ENCODE measurements around the gene ANKRD39. TPM values are rescaled to one million over a fixed set of nuclear protein-coding genes. Genes with fewer than 3 reads are reported as not detected.

Gene ANKRD39
- total and polyA plus RNA-seq, 2 donors: 10.0 to 14.2 TPM

DNA sequence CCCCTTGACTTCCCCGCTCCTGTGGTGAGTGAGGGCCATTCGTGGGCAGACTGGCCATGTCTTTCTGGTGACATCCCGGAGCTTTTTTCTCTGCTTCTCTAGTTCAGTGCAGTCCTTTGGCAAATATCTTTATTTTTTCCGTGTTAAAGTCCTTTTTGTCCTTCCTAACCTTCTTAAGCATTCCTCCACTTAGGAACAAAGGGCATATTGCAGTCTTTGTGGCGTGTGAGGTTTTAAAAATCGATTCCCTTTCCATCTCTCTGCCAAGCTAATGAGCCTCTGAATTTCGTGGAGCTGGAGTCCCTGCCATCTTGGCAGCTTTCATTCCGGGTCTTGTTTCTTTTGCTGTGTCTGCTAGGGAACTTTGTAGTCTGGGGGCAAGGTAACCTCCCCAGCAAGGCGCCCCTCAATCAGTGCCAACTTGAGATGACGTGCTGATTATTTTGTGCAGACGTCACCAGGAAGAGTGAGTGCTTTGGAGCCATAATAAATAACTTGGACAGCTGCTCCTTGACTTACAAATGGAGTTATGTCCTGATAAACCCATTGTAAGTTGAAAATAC is 36.6 kb downstream of the ANKRD39 start:
- no peak overlapping the region for H3K4me3 ChIP-seq (ENCODE audit: low read length in 2 of 2)
- H3K4me1 ChIP-seq (ENCODE audit: control insufficient read depth in 2 of 2, insufficient read depth in 2 of 2, low read length in 2 of 2): peaks cover 24 to 46% of the 10 kb centered on the region in 2 donors
- peaks cover 0 to 3% of the 10 kb centered on the region in 2 donors for H3K9me3 ChIP-seq (ENCODE audit: control insufficient read depth in 2 of 2, insufficient read depth in 1 of 2, low read length in 1 of 2)
- DNase-seq (ENCODE audit: low read depth in 6 of 9, low spot score in 9 of 9): no peak
- no peak overlapping the region for H3K27ac ChIP-seq (ENCODE audit: low read depth in 1 of 2, low read length in 1 of 2)
- no peaks in the 10 kb centered on the region for H3K27me3 ChIP-seq (ENCODE audit: control insufficient read depth in 2 of 2, insufficient read depth in 1 of 2, low read length in 1 of 2)
- WGBS: 95% methylated on average over 11 of the region's 11 CpGs
- peaks cover 30 to 56% of the 10 kb centered on the region in 2 donors for H3K36me3 ChIP-seq (ENCODE audit: control insufficient read depth in 2 of 2, insufficient read depth in 2 of 2, low read length in 1 of 2)

DNA sequence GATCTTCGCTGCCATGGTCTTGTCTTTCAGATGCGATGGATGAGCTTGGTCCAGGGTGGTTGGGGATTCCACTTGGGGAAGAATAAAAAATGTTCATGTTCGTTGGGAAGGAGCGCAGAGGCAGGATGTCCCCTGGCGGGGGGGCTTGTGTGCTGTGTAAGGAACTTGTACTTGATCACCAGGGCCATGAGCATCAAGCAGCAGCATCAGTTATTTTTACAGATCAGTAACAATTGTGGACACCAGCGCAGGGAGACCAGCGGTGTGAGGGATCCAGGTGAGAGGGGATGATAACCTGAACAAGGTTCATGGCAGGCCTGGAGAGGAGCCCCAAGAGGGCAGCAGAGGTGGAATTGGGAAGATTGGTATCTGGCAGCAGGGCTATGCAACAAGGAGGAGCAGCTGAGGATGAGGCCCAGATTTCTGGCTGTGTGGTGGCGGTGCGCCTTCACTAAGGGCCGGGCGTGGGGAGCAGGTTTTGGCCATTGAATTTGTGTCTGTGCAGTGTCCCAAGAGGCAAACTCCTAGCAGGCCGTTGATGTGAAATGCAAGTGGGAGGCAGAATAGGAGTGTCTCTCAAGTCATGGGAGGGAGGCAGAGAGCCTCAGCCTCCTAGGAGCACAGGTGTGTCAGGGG is 37.8 kb downstream of the ANKRD39 start:
- 95% methylated on average over 12 of the region's 12 CpGs for WGBS
- DNase-seq (ENCODE audit: low read depth in 6 of 9, low spot score in 9 of 9): no peak
- Histone ChIP-seq H3K27me3 (ENCODE audit: control insufficient read depth in 2 of 2, insufficient read depth in 1 of 2, low read length in 1 of 2) (no peaks in the 10 kb centered on the region), H3K27ac (ENCODE audit: low read depth in 1 of 2, low read length in 1 of 2) (no peak overlapping the region), H3K36me3 (ENCODE audit: control insufficient read depth in 2 of 2, insufficient read depth in 2 of 2, low read length in 1 of 2) (peaks cover 18 to 46% of the 10 kb centered on the region in 2 donors), H3K4me3 (ENCODE audit: low read length in 2 of 2) (no peak overlapping the region), H3K9me3 (ENCODE audit: control insufficient read depth in 2 of 2, insufficient read depth in 1 of 2, low read length in 1 of 2) (peaks cover 0 to 3% of the 10 kb centered on the region in 2 donors), H3K4me1 (ENCODE audit: control insufficient read depth in 2 of 2, insufficient read depth in 2 of 2, low read length in 2 of 2) (peaks cover 24 to 52% of the 10 kb centered on the region in 2 donors)

DNA sequence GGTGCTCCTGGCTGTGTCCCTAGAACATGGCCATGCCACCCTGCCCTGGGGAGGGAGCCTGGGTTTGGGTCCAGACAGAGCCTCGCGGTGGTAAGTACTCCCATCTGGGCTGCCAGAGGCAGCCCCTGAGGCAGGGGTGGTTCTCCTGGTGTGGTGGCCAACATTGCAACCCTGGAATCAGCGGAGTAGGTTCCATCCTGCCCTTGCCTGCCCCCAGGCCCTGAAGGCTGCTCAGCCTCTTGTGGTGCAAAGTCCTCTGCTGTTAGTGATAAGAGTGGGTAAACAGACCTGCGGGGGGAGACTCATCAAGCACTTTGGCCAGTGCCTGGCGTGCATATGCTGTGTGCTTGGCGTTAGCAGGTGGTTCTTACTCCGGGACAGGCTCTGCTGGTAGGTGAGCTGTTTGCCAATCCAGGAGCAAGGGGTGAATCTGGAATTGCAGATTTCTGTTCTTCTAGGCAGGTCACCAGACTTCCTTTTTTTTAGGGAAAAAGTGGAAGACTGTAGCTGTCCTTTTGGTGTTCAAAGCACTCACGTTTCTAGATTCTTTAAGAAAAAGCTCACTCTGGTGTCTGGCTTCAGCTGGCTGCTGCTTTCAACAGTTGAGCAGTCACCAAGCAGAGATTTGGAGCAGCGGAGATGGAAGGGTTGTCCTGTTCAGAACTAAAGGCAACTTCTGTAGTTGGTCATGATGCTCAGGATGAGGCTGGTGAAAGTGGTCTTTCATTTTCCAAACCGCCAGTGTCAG is 38.5 kb downstream of the ANKRD39 start:
- Histone ChIP-seq H3K27me3 (ENCODE audit: control insufficient read depth in 2 of 2, insufficient read depth in 1 of 2, low read length in 1 of 2) (no peaks in the 10 kb centered on the region), H3K36me3 (ENCODE audit: control insufficient read depth in 2 of 2, insufficient read depth in 2 of 2, low read length in 1 of 2) (peaks cover 11 to 39% of the 10 kb centered on the region in 2 donors), H3K9me3 (ENCODE audit: control insufficient read depth in 2 of 2, insufficient read depth in 1 of 2, low read length in 1 of 2) (peaks cover 0 to 3% of the 10 kb centered on the region in 2 donors), H3K4me3 (ENCODE audit: low read length in 2 of 2) (no peak overlapping the region), H3K4me1 (ENCODE audit: control insufficient read depth in 2 of 2, insufficient read depth in 2 of 2, low read length in 2 of 2) (peaks cover 24 to 47% of the 10 kb centered on the region in 2 donors), H3K27ac (ENCODE audit: low read depth in 1 of 2, low read length in 1 of 2) (no peak overlapping the region)
- DNase-seq (ENCODE audit: low read depth in 6 of 9, low spot score in 9 of 9): no peak
- 92% methylated on average over 10 of the region's 10 CpGs for WGBS

DNA sequence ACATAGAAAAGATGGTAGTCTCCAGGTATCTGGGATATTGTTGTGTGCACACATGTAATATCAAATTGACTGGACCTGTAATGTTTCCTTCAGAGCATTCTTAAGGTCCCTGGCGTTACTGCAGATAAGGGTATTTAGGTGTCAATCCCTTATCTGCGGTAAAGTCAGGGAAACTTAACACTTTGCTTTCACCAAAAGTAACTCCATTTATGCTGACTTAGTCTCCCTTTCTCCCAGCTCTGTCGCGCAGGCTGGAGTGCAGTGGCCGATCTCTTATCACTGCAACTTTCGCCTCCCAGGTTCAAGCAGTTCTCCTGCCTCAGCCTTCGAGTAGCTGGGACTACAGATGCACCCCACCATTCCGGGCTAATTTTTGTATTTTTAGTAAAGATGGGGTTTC is 39.9 kb downstream of the ANKRD39 start:
- WGBS: 98% methylated on average over 8 of the region's 8 CpGs
- Histone ChIP-seq H3K4me1 (ENCODE audit: control insufficient read depth in 2 of 2, insufficient read depth in 2 of 2, low read length in 2 of 2) (peaks cover 24 to 46% of the 10 kb centered on the region in 2 donors), H3K4me3 (ENCODE audit: low read length in 2 of 2) (peak overlapping the region; percentile 57 to 86), H3K27ac (ENCODE audit: low read depth in 1 of 2, low read length in 1 of 2) (no peak overlapping the region), H3K9me3 (ENCODE audit: control insufficient read depth in 2 of 2, insufficient read depth in 1 of 2, low read length in 1 of 2) (no peaks in the 10 kb centered on the region), H3K36me3 (ENCODE audit: control insufficient read depth in 2 of 2, insufficient read depth in 2 of 2, low read length in 1 of 2) (peaks cover 1 to 25% of the 10 kb centered on the region in 2 donors), H3K27me3 (ENCODE audit: control insufficient read depth in 2 of 2, insufficient read depth in 1 of 2, low read length in 1 of 2) (no peaks in the 10 kb centered on the region)
- DNase-seq (ENCODE audit: low read depth in 6 of 9, low spot score in 9 of 9): no peak

DNA sequence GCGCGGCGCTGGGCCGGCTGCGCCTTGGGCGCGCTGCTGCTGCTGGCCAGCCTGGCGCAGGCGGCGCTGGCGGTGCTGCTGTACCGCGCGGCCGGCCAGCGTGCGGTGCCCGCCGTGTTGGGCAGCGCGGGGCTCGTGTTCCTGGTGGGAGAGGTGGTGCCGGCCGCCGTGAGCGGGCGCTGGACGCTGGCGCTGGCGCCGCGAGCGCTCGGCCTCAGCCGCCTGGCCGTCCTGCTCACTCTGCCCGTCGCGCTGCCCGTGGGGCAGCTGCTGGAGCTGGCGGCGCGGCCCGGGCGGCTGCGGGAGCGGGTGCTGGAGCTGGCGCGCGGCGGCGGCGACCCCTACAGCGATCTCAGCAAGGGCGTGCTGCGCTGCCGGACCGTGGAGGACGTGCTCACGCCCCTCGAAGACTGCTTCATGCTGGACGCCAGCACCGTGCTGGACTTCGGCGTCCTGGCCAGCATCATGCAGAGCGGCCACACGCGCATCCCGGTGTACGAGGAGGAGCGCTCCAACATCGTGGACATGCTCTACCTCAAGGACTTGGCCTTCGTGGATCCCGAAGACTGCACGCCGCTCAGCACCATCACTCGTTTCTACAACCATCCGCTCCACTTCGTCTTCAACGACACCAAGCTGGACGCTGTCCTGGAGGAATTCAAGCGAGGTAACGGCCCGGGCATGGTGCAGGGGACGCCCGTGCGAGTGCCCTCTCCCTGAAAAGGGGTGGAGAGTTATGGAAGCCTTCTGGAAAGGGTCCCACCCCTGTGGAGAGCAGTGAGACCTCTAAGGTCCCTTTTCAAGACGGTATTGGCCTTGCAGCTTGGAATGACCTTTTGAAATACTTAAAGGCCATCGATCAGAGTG is 40.7 kb downstream of the ANKRD39 start:
- DNase-seq (ENCODE audit: low read depth in 6 of 9, low spot score in 9 of 9): peak in 1 of 9 donors; percentile 38
- H3K9me3 ChIP-seq (ENCODE audit: control insufficient read depth in 2 of 2, insufficient read depth in 1 of 2, low read length in 1 of 2): no peaks in the 10 kb centered on the region
- peaks cover 0 to 17% of the 10 kb centered on the region in 2 donors for H3K36me3 ChIP-seq (ENCODE audit: control insufficient read depth in 2 of 2, insufficient read depth in 2 of 2, low read length in 1 of 2)
- H3K27me3 ChIP-seq (ENCODE audit: control insufficient read depth in 2 of 2, insufficient read depth in 1 of 2, low read length in 1 of 2): no peaks in the 10 kb centered on the region
- H3K27ac ChIP-seq (ENCODE audit: low read depth in 1 of 2, low read length in 1 of 2): peak overlapping the region in 1 of 2 donors; percentile 97
- WGBS: 8% methylated on average over 89 of the region's 89 CpGs
- peak overlapping the region; percentile 57 to 86 for H3K4me3 ChIP-seq (ENCODE audit: low read length in 2 of 2)
- peaks cover 24 to 52% of the 10 kb centered on the region in 2 donors for H3K4me1 ChIP-seq (ENCODE audit: control insufficient read depth in 2 of 2, insufficient read depth in 2 of 2, low read length in 2 of 2)

DNA sequence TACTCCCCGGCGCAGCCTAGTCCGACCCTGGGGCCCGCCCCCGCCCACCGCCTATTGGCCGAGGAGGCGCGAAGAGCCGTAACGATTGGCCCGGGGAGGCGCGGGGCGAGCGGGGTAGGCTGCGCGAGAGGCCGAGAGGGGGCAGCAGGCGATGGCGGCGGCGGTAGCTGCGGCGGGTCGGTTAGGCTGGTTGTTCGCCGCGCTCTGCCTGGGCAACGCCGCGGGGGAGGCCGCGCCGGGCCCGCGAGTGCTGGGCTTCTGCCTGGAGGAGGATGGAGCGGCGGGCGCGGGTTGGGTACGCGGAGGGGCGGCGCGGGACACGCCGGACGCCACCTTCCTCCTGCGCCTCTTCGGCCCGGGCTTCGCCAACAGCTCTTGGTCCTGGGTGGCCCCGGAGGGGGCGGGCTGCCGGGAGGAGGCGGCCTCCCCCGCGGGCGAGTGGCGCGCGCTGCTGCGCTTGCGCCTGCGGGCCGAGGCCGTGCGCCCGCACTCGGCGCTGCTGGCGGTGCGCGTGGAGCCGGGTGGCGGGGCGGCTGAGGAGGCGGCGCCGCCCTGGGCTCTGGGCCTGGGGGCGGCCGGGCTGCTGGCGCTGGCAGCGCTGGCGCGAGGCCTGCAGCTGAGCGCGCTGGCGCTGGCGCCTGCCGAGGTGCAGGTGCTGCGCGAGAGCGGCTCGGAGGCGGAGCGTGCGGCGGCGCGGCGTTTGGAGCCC is 41.5 kb downstream of the ANKRD39 start, which contains the start of gene CNNM3:
Gene CNNM3 (plus strand): TSS at position 142 of the 709 bp plus-strand sequence. CDS start 10 bp downstream, at position 152.
- WGBS: under 1% methylated on average over 103 of the region's 103 CpGs
- Histone ChIP-seq H3K36me3 (ENCODE audit: control insufficient read depth in 2 of 2, insufficient read depth in 2 of 2, low read length in 1 of 2) (peaks cover 0 to 16% of the 10 kb centered on the region in 2 donors), H3K27me3 (ENCODE audit: control insufficient read depth in 2 of 2, insufficient read depth in 1 of 2, low read length in 1 of 2) (no peaks in the 10 kb centered on the region), H3K4me3 (ENCODE audit: low read length in 2 of 2) (peak within 1 kb of the TSS; percentile 75 to 86), H3K4me1 (ENCODE audit: control insufficient read depth in 2 of 2, insufficient read depth in 2 of 2, low read length in 2 of 2) (peaks cover 27 to 60% of the 10 kb centered on the region in 2 donors), H3K9me3 (ENCODE audit: control insufficient read depth in 2 of 2, insufficient read depth in 1 of 2, low read length in 1 of 2) (no peaks in the 10 kb centered on the region), H3K27ac (ENCODE audit: low read depth in 1 of 2, low read length in 1 of 2) (peak within 1 kb of the TSS; percentile 68 to 97)
- peak; percentile 67 to 96 (median 87) for DNase-seq (ENCODE audit: low read depth in 6 of 9, low spot score in 9 of 9)

DNA sequence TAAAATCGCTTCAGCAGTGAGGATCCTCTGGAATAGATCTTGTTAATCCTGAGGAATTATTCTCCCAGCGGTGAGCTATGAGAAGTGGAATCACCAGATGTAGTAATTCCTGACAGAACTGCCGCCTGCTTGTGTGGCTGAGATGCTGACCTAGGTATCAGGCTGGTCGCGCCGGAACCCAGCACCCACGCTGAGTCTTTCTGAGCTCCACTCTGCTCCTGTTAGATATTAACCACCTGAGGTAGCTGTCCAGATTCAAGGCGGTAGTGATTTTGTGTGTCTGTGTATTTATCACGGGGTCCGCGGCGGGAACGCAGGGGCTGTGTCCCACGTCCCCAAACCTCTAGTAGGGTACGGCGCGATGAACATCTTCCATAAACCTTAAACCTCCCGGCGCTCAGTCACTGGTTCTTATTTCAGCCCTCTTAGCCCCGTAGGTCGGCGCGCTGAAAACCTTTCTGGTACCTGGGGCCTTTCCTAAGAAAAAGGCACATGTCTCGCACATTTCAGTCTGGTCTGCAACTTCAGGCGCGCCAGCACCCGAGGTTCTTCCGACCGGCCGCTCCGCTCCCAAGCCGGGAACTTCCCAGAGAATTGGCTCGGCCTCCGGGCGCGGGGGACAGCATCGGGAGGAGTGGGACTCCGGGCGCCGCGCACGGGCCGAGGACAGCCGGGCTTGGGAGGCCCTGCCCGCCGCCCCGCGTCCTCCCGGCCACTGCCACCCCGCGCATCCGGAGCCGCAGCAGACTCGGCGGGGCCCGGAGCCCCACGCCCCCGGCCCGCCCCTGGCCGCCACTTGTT is 42.3 kb downstream of the ANKRD39 start:
- Histone ChIP-seq H3K36me3 (ENCODE audit: control insufficient read depth in 2 of 2, insufficient read depth in 2 of 2, low read length in 1 of 2) (peaks cover 0 to 13% of the 10 kb centered on the region in 2 donors), H3K4me1 (ENCODE audit: control insufficient read depth in 2 of 2, insufficient read depth in 2 of 2, low read length in 2 of 2) (peaks cover 34 to 64% of the 10 kb centered on the region in 2 donors), H3K9me3 (ENCODE audit: control insufficient read depth in 2 of 2, insufficient read depth in 1 of 2, low read length in 1 of 2) (no peaks in the 10 kb centered on the region), H3K4me3 (ENCODE audit: low read length in 2 of 2) (peak overlapping the region; percentile 75 to 86), H3K27me3 (ENCODE audit: control insufficient read depth in 2 of 2, insufficient read depth in 1 of 2, low read length in 1 of 2) (no peaks in the 10 kb centered on the region), H3K27ac (ENCODE audit: low read depth in 1 of 2, low read length in 1 of 2) (peak overlapping the region; percentile 61 to 86)
- peak in 2 of 9 donors; percentile 50 to 74 for DNase-seq (ENCODE audit: low read depth in 6 of 9, low spot score in 9 of 9)
- 2% methylated on average over 60 of the region's 60 CpGs for WGBS

Data from thymus (tissue), 11 donors.